ENCODE measurements around the gene RNH1.

RNH1 gene

GRCh38 chr11:506995-507726 lies at the start of gene RNH1:
TSS of gene RNH1 (minus strand) at chr11:507242. CDS start at chr11:502162, 5,080 bp downstream.
- peak; percentile 51 for DNase-seq (ENCODE audit: low read depth)

- no peak for DNase-seq (ENCODE audit: low read depth)
These were observed 49.0 kb upstream of the RNH1 start for GRCh38 chr11:555780-556661.

GRCh38 chr11:555227-555779 lies 48.3 kb upstream of the RNH1 start:
- DNase-seq (ENCODE audit: low read depth), result no peak

GRCh38 chr11:554428-555226 lies 47.6 kb upstream of the RNH1 start:
- no peak for DNase-seq (ENCODE audit: low read depth)

- no peak for DNase-seq (ENCODE audit: low read depth)
These were observed 46.9 kb upstream of the RNH1 start for GRCh38 chr11:553988-554340.

- no peak for DNase-seq (ENCODE audit: low read depth)
These were observed 46.3 kb upstream of the RNH1 start for GRCh38 chr11:553083-553987.

- DNase-seq (ENCODE audit: low read depth), result no peak
These were observed 44.6 kb upstream of the RNH1 start for GRCh38 chr11:551596-551995.

- no peak for DNase-seq (ENCODE audit: low read depth)
These were observed 44.1 kb upstream of the RNH1 start for GRCh38 chr11:551131-551530.

- DNase-seq (ENCODE audit: low read depth), result no peak
These were observed 43.7 kb upstream of the RNH1 start for GRCh38 chr11:550746-551085.

- DNase-seq (ENCODE audit: low read depth), result no peak
These were observed 43.1 kb upstream of the RNH1 start for GRCh38 chr11:550021-550745.

- no peak for DNase-seq (ENCODE audit: low read depth)
These were observed 41.9 kb upstream of the RNH1 start for GRCh38 chr11:548700-549603.

GRCh38 chr11:545171-545570 lies 38.1 kb upstream of the RNH1 start:
- no peak for DNase-seq (ENCODE audit: low read depth)

GRCh38 chr11:544817-545166 lies 37.8 kb upstream of the RNH1 start:
- DNase-seq (ENCODE audit: low read depth), result no peak

- DNase-seq (ENCODE audit: low read depth), result no peak
These were observed 34.4 kb upstream of the RNH1 start for GRCh38 chr11:541433-541885.

GRCh38 chr11:540583-541432 lies 33.8 kb upstream of the RNH1 start:
- no peak for DNase-seq (ENCODE audit: low read depth)

GRCh38 chr11:539971-540481 lies 33.0 kb upstream of the RNH1 start:
- no peak for DNase-seq (ENCODE audit: low read depth)

GRCh38 chr11:538431-539051 lies 31.5 kb upstream of the RNH1 start:
- DNase-seq (ENCODE audit: low read depth), result no peak
